GM19452 (cell line): ENCODE results near the gene DNA2.
A peak's percentile ranks its signal among the peaks of the same experiment; 100 is the strongest.
"Not testable (repeated sequence)": the region's sequence is repeated elsewhere in the genome, so short reads cannot be mapped to it uniquely, and the experiment has no call there.

ENCODE experiments used
- ATAC-seq: cut with Tn5 transposase; IDR thresholded peaks from one replicate; pipeline ENCODE4 v1.9.1; 2021; ENCODE audit not compliant: unreplicated experiment

The DNA2 gene

DNA sequence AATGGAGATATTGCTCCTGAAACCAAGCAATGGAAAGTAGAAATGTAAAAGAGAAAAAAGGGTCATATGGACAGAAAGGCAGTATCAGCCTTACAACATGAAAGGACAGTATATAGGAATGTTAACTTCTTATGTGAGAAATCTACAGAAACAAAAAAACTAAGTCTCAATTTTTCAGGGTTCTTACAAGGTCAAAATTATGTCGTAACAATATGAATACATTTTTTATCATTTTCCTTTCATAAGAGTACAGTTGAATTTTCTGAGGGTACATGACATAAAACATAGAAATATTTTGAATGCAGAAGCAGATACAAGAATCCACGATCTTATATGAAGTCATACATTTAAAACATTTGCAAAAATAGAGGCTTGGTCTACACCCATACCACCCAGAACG is 10.7 kb downstream of the DNA2 start:
- ATAC-seq, result no peak

DNA sequence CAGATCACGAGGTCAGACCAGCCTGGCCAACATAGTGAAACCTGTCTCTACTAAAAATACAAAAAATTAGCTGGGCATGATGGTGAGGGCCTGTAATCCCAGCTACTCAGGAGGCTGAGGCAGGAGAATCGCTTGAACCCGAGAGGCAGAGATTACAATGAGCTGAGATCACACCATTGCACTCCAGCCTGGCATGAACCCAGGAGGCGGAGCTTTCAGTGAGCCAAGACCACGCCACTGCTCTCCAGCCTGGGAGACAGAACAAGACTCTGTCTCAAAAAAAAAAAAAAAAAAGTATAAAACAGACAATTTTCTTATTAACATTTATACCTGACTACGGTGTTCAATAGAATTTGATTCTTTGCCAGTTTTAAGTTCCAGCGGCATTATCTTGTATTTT is 22.1 kb downstream of the DNA2 start:
- not testable (repeated sequence) for ATAC-seq

DNA sequence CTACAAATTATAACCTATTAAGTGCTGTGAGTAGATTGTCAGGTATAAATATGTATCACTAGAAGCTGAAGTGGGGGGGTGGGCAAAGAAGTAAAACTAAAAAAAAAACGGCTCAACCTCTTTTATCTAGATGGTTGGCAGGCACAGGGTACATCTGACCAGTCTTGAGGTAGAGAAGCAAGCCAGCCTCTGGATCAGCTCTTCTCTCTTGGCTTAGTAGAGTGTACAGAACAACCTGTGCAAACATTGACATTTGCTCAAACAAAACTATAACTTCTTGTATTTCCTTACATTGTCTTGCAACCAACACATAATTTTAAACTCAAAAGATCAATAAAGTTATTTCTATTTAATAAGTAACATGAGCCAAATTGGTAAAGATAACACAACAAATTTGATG is 25.6 kb downstream of the DNA2 start:
- no peak for ATAC-seq

DNA sequence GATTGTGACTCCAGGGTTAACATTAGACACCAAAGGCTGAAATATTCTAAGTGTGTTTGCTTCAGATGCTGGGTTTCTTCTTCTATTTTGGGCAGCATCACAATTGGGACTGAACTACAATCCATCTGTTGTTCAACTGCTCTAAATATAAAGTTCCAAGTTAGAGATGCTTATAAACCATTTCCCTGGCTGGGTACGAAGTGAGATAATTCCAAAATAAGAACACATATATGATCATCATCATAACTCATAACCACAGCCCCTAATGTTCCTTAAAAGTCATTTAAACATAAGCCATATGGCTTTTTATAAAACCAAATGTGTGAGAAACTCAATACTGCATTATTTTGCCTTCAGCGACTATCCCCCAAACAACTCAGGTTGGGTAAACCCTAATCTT is 28.8 kb downstream of the DNA2 start:
- no peak for ATAC-seq

DNA sequence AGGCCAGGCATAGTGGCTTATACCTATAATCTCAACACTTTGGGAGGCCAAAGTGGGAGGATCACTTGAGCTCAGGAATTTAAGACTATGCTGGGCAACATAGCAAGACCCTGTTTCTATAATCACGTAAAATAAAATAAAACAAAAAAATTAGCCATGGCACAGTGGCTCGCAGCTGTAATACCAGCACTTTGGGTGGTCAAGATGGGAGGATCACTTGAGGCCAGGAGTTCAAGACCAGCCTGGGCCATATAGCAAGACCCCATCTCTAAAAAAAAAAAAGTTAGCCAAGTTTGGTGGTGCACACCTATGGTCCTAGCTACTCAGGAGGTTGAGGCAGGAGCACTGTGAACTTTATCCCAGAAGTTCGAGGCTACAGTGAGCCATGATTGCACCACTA is 30.9 kb downstream of the DNA2 start:
- ATAC-seq, result no peak

DNA sequence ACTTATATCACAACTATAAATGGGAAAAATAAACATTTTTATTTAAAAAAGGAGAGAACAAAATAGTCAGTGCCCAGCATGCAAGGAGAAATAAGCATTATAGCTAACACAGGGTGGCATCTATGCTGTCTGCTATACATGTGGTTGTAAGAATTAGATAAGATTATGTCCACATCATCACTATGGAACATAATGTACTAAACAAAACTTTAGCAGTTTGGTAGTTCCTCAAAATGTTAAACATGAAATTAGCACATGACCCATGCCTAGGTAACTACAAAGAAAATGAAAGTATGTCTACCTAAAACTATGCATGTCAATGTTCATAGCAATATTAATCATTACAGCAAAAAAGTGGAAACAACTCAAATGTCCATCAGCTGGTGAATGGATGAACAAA is 36.0 kb downstream of the DNA2 start:
- no peak for ATAC-seq

DNA sequence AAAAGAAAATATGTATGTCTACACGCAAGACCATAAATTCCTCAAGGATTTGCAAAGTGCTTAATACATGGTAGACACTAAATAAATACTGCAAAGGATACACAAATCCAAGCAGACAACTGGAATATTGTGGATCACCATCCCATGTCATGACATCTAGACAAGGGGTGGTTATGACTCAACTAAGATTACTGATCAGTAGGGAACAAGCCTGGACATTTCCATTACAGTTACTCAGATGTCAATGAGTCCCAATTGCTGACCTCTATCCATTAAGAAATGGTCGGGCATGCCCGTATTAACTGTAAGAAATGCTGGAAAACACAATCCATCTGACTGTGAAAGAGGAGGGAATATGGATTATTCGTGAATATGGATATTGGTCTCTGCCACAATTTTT is 37.1 kb downstream of the DNA2 start:
- no peak for ATAC-seq

DNA sequence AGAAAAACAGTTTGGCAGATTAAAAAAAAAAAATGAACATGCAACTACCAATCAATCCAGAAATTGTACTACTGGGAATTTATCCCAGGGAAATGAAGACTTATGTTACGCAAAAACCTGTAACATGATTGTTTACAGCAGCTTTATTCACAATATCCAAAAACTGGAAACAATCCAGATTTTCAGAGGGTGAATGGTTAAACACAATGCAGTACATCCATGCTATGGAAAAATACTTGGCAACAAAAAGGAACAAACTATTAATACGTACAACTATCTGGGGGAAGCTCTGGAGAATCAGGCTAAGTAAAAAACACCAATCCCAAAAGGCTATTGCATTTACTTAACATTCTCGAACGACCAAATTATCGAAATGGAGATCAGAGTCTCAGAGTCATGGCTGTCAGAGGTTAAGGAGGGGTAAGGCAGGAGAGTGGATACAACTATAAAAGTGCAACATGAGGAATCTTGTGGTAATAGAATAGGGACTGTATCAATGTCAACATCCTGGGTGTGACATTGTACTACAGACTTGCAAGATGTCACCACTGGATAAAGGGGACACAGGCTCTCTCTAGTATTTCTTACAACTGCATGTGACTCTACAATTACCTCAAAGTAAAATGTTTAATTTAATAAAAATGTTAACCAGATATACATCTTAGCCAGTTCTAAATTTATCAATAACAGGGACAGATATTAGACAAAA is 43.2 kb downstream of the DNA2 start:
- no peak for ATAC-seq

DNA sequence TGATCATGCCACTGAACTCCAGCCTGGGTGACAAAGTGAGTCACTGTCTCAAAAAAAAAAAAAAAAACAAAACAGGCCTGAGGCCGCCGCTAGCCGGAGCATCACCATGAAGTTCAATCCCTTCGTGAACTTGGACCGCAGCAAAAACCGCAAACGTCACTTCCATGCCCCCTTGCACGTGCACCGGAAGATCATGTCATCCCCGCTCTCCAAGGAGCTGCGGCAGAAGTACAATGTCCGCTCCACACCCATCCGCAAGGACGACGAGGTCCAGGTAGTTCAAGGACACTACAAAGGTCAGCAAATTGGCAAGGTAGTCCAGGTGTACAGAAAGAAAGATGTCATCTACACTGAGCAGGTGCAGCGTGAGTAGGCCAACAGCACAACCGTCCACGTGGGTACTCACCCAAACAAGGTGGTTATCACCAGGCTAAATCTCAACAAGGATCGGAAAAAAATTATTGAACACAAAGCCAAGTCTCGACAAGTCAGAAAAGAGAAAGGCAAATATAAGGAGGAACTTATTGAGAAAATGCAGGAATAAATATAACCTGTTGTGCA is 47.2 kb downstream of the DNA2 start:
- no peak for ATAC-seq

DNA sequence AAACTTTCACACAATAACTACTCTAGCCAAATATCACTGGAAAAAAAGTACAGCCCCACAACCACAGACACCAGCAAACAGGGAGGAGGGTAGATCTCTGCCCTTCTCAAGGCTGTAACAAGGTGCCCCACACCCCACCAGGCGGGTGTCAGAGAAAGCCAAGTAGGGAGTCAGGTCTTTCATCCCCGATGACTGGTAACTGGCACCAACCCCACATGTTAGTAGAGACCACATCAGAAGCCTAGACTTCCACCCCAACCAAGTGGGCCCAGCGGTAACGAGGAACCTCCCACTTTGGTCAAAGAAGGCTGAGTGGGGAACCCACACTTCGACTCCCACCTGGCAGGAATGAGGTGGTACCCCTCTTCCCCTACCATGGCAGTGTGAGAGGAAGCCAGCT is 48.3 kb downstream of the DNA2 start:
- no peak for ATAC-seq

DNA sequence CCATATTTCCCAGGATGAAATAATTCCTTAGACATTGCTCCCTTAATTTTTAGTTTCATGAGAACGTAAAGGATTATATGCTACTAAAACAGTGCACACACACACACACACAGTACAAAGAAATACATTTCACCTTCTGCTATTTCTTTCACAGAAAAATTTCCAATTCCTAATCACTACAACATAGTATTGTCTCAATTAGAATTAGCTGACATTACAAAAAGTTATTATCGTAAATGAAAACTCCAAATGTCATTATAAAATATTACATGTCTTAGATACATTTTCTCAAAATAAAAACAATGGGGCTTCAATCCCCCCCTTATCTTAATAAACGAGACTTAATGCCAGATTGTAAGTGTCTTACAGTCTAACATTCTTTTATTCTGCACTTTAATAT is 52.4 kb downstream of the DNA2 start:
- ATAC-seq, result no peak

DNA sequence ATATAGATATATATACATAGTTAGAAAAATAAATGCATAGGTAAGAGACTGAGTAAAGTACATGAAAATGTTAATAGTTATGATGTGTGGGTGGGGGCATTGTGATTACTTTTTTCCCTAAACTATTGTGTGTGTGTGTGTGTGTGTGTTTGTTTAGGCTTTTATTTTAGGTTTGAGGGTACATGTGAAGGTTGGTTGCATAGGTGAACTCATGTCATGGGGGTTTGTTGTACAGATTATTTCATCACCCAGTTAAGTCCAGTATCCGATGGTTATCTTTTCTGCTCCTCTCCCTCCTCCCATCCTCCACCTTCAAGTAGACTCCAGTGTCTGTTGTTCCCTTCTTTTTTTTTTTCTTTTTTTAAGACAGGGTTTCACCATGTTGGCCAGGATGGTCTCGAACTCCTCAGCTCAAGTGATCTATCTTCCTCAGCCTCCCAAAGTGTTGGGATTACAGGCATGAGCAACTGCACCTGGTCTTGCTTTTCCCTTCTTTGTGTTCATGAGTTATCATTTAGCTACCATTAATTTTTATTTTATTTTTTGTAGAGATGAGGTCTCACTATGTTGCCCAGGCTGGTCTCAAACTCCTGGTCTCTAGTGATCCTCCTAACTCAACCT is 62.8 kb downstream of the DNA2 start:
- no peak for ATAC-seq

DNA sequence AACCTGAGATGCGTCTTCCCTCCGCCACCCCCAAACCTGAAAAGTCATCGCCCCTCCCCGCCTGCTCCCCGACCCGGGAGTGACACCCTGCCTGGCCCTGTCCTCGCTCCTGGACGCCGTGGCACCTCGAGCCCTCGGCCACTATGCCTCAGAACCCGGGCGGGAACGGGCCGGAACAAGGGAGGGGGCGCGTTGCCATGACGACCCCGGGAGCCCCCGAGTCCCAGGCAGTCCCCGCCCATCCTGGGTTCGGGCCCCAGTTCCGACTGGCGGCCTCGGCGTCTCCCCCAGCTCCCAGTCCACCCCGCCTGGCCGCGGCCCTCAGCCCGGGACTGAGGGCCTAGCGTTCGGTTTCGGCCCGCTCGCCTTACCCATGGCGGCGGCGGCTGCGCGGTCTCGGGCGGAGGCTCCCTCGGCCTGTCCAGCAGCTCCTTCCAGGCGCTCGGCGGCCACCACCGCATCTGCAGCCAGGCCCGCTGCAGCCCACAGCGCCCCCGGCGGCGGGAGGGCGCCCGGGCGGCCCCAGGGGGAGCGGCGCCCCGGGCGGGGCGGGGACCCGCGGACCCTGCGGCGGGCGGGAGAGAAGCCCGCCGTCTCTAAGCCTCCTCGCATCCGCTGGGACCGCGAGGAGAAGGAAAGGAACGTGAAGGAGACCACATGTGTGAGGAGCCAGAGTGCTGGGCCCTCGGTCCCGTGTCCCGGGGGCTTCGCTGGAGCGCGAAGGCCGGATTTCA is 64.8 kb downstream of the DNA2 start, which contains the start of gene RUFY2:
Gene RUFY2, minus strand, starts transcription at position 463 of the 734 bp plus-strand sequence. Its CDS starts 88 bp downstream, at position 375.
- ATAC-seq, result peak; percentile 98

DNA sequence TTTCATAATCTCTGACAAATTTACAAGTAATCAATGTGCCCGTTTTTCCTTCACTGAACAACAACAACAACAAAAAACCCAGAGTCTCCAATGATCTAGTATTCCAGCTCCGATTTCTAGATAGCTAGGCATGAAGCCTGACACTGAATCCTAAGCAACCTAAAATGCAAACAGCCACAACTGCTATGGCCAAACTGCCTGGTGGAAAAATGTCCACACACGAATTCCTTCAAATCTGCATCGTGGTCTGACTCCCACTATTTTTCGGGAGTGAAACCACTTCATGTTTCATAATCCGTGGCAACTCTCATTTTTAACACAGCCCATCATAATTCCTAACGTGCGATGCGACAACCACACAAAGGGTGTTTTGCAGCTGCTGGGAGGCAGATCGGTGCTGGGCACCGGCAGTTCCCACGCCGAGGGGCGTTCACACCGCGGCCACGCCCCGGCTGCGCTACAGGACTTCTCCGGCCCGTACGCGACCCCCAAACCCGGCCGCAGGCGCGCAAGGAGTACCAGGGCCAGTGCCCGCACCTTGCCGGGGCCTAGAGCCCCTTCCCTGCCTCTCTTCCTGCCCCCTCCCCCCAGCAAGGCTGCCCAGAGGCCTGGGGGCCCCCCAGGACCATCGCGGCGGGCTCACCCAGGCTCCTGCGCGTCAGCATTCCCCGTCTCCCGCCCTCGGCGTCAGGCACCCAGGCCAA is 65.5 kb downstream of the DNA2 start:
- ATAC-seq, result peak; percentile 27

DNA sequence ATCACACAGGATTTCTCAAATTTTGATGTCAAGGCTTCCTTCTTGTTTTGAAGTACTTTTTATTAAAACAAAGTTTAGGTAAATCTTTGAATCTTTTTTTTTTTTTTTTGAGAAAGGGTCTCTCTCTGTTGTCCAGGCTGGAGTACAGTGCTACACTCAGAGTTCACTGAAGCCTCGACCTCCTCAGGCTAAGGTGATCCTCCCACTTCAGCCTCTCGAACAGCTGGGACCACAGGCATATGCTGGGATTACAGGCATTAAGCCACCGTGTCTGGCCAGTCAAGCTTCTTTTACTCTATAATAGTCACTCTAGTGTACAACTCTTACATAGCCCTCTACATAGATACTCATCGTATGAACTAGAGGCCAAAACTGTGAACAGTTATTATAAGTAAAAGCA is 68.1 kb downstream of the DNA2 start:
- no peak for ATAC-seq

DNA sequence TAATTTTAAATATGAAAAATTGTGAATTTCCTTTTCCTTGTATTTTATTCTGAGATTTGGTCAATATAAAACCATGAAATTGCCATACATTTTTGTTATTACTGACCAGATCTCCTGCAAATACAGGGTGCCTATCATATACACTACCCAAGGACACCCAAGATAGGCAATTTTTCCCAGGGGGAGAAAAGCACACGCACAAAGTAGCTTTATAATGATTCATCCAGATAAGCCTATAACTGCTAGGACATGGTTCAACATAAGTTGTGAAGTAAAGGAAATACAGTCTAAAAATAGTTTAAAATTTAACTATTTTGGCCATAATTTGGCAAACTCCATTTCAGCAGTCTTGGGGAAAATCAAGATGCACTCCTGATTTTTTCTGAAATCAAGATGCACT is 69.5 kb downstream of the DNA2 start:
- no peak for ATAC-seq

DNA sequence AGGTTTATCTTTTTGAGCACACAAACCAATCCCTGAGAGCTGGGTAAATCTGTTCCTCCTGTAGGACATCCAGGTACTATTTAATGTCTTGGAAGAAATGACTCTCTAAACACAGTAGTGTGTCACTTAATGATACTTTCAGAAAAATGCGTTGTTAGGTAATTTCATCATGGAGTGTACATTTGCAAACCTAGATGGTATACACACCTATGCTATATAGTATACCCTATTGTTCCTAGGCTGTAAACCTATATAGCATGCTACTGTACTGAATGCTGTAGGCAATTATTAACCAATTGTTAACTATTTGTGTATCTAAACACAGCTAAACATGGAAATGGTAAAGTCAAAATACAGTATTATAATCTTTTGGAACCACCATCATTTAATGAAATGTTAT is 74.8 kb downstream of the DNA2 start:
- ATAC-seq, result no peak

DNA sequence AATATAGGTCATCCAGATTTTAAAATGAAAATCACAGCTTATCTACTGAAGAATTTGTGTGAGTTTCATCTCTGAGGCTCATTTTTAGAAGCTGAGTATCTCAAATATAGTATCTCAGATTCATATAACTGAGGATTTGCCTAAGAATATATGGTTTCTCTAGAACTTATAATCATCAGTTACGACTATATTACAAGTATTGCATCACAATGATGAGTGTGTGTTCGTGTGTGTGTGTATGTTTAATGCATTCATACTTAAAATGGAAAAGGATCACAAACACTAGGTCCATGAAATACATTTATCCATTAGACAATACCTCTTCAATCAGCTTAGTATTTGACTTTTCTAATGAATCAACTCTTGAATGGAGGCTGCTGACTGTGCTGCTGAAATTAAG is 86.0 kb downstream of the DNA2 start:
- no peak for ATAC-seq

DNA sequence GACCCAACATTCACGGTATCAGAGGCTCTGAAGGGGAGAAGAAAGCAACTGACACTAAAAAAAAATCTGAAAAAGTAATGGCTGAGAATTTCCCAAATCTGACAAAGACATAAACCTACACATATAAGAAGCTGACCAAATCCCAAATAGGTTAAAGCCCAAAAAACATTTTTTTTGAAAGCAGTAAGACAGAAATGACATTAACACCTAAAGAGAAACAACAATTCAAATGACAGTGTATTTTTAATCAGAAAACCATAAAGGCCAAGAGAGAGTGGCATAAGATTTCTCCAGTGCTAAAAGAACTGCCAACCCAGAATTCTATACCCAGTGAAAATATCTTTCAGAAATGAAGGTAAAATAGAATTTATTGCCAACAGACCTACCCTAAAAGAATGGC is 100.2 kb downstream of the DNA2 start:
- ATAC-seq, result no peak

DNA sequence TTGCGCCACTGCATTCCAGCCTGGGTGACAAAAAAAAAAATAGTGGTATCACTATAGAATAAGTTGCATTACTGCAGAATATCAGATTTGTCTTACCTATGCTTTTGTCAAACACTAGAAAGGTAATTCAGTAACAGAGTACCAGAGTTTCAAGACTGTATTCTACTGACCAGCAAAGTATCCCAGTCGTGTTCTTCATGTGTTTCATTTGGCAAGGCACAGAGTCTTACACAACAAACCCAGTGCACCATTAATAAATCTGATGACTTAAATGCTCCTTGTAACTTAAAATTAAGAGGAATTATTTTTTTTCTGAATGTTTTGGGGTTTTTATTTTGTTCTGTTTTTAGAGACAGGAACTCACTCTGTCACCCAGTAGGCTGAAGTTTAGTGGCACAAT is 104.7 kb downstream of the DNA2 start:
- no peak for ATAC-seq

DNA sequence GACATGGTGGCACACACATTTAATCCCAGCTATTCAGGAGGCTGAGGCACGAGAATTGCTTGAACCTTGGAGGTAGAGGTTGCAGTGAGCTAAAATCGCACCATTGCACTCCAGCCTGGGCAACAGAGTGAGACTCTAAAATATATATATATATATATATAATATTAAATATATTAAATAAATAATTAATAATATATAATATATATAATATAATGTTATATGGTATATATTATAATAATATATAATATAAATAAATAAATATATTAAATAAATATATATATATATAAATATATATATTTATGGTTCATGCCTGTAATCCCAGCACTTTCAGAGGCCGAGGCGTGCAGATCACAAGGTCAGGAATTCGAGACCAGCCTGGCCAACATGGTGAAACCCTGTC is 105.2 kb downstream of the DNA2 start:
- ATAC-seq, result no peak
